HepG2 (cell line): ENCODE results near the gene FDPS. TPM values are rescaled to one million over a fixed set of nuclear protein-coding genes. Genes with fewer than 3 reads are reported as not detected.
A peak's percentile ranks its signal among the peaks of the same experiment; 100 is the strongest.

Experiments
- KAT2B ChIP-seq: fragments of 150-350 bp; IDR thresholded peaks from 2 replicates; pipeline ENCODE4 v1.6.1; 2014; ENCODE audit warnings: low read depth, low read length, borderline replicate concordance
- KDM4B ChIP-seq: sonication (generic); formaldehyde crosslinking; IDR thresholded peaks from 2 replicates; pipeline ENCODE4 v1.4.0; 2020; ENCODE audit warnings: missing genetic modification reagents
- NR2F6 ChIP-seq, 2 experiments: IDR thresholded peaks; 2 replicates each; pipeline ENCODE4 v1.6.1; 2016; ENCODE audit warnings: antibody characterized with exemption in 1 of 2, mild to moderate bottlenecking in 1 of 2
- POLR2G ChIP-seq: fragments of 200-400 bp; formaldehyde crosslinking; IDR thresholded peaks from 2 replicates; pipeline ENCODE4 v1.6.1; 2018; ENCODE audit warnings: mild to moderate bottlenecking, low read depth, low read length, moderate library complexity
- RFXANK ChIP-seq: IDR thresholded peaks from 2 replicates; pipeline ENCODE4 v1.6.1; 2016
- SOX13 ChIP-seq, 3 experiments: fragments of 450-650 bp in 1 of 3; sonication (generic) in 1 of 3; formaldehyde crosslinking in 1 of 3; IDR thresholded peaks in 2 of 3; conservative IDR thresholded peaks in 1 of 3; 2 replicates each; pipeline versions ENCODE4 v1.5.0 to v1.6.1; 2016 to 2020; ENCODE audit warnings: antibody characterized with exemption in 1 of 3, mild to moderate bottlenecking in 1 of 3, missing compliant biosample characterization in 1 of 3, missing genetic modification reagents in 1 of 3, moderate library complexity in 1 of 3
- THYN1 ChIP-seq: sonication (generic); formaldehyde crosslinking; IDR thresholded peaks from 2 replicates; pipeline ENCODE4 v1.8.1; 2023; ENCODE audit warnings: low read depth, mild to moderate bottlenecking, moderate library complexity, missing genetic modification reagents, borderline replicate concordance
- ZFP90 ChIP-seq: sonication (generic); formaldehyde crosslinking; IDR thresholded peaks from 2 replicates; pipeline ENCODE4 v1.8.0; 2022; ENCODE audit warnings: missing genetic modification reagents, mild to moderate bottlenecking, inconsistent platforms, borderline replicate concordance
- ZNF24 ChIP-seq: fragments of 450-650 bp; IDR thresholded peaks from 2 replicates; pipeline ENCODE4 v1.6.1; 2017; ENCODE audit warnings: antibody characterized with exemption, mild to moderate bottlenecking
- ZNF260 ChIP-seq: sonication (generic); formaldehyde crosslinking; IDR thresholded peaks from 2 replicates; pipeline ENCODE4 v1.4.0; 2020; ENCODE audit warnings: missing genetic modification reagents, low read depth, mild to moderate bottlenecking, borderline replicate concordance
- ZNF33A ChIP-seq: sonication (generic); formaldehyde crosslinking; IDR thresholded peaks from 2 replicates; pipeline ENCODE4 v1.5.1; 2020; ENCODE audit warnings: missing genetic modification reagents, mild to moderate bottlenecking, moderate library complexity, borderline replicate concordance
- ZNF383 ChIP-seq: sonication (generic); formaldehyde crosslinking; IDR thresholded peaks from 2 replicates; pipeline ENCODE4 v1.4.0; 2020; ENCODE audit warnings: missing genetic modification reagents, mild to moderate bottlenecking, borderline replicate concordance
- ZNF460 ChIP-seq: sonication (generic); formaldehyde crosslinking; IDR thresholded peaks from 2 replicates; pipeline ENCODE4 v1.5.1; 2020; ENCODE audit warnings: missing genetic modification reagents, mild to moderate bottlenecking, borderline replicate concordance
- ZNF549 ChIP-seq: sonication (generic); formaldehyde crosslinking; IDR thresholded peaks from 2 replicates; pipeline ENCODE4 v1.5.0; 2020; ENCODE audit warnings: missing genetic modification reagents
- ZNF660 ChIP-seq: sonication (generic); formaldehyde crosslinking; IDR thresholded peaks from 2 replicates; pipeline ENCODE4 v1.5.1; 2020; ENCODE audit warnings: mild to moderate bottlenecking, low read depth, missing genetic modification reagents, borderline replicate concordance
- ZNF878 ChIP-seq: sonication (generic); formaldehyde crosslinking; IDR thresholded peaks from 2 replicates; pipeline ENCODE4 v1.8.1; 2023; ENCODE audit warnings: mild to moderate bottlenecking, missing genetic modification reagents, moderate library complexity
- polyA plus RNA-seq, 8 experiments: library from polyadenylated mRNA; depleted of rRNA in 3 of 8; stranded (reverse) in 7 of 8; unstranded in 1 of 8; fragments of >200 nt; fragmentation: Illumina TruSeq in 4 of 8; extraction: Trizol in 4 of 8; gene quantifications; 2 replicates each; pipeline versions ENCODE4 v1.2.1 to v1.2.3, GENCODE V29; 2011 to 2016; ENCODE audit warnings: low read depth in 4 of 8, missing spikeins in 1 of 8, mixed read lengths in 1 of 8; ENCODE audit not compliant: insufficient read depth in 1 of 8
- total RNA-seq, 5 experiments: library from RNA; depleted of rRNA; stranded (reverse); fragments of >200 nt; fragmentation: Illumina TruSeq; extraction: Trizol; gene quantifications; 2 replicates each; pipeline ENCODE4 v1.2.3, GENCODE V29; 2016; ENCODE audit warnings: low read depth in 1 of 5
- TF ChIP-seq, protein P1 (sequence below): sonication (generic); formaldehyde crosslinking; IDR thresholded peaks from 2 replicates; pipeline ENCODE4 v1.5.0; 2020; ENCODE audit warnings: missing genetic modification reagents
- TF ChIP-seq, protein P2 (sequence below): fragments of 450-650 bp; IDR thresholded peaks from 2 replicates; pipeline ENCODE4 v1.6.1; 2016
- TF ChIP-seq, protein P3 (sequence below): sonication (generic); formaldehyde crosslinking; IDR thresholded peaks from 2 replicates; pipeline ENCODE4 v1.4.0; 2020; ENCODE audit warnings: mild to moderate bottlenecking, missing genetic modification reagents
- TF ChIP-seq, protein P4 (sequence below): sonication (generic); formaldehyde crosslinking; IDR thresholded peaks from 2 replicates; pipeline ENCODE4 v1.4.0; 2020; ENCODE audit warnings: mild to moderate bottlenecking, missing genetic modification reagents, borderline replicate concordance

The FDPS gene
- total and polyA plus RNA-seq, 2 of the 13 experiments (the other 11 are each of a cell fraction or from before 2014, with no cell fraction given): 264 to 519 TPM

DNA sequence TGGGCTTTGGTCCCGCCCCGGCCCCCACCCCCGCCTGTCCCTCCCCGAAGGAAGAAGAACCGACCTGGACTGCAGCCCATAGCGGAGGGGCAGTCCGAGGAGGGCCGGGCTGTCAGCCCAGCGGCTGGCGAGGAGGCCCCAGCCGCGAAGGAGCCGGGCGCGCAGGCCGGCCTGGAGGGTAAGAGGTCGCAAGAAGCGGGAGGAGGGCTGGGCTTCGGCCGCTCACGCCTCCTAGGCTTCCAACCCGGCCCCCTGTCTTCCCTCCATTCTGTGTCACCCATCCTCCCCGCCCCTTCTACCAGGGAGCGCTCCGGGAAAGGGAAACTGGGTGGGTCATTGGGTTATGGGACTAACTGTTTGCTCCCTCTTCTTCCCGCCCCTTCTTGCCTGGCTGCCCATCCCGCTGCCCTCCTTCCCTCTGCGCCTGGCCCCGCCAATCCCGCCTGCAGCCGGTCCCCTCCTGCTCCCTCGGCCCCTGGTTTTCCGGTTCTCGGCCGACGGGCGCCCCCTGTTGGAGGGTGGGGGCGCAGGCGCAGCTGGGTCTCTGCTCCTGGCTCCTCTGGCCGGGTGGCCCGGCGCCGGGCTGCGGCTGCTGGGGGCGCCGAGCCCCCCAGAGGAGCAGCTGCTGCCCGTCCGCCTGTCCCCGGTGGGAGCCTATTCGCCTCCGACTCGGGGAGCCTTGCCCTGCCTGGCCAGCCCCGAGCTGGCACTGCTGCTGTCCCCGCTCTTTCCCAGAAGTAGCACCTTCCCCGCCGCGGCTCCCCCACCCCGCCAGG is 14.5 kb downstream of the FDPS start (continued):
- no peak for TF ChIP-seq ZNF660 (CRISPR knock-in tag)
- no peak for TF ChIP-seq KDM4B (CRISPR knock-in tag)
- TF ChIP-seq ZNF549 (CRISPR knock-in tag): no peak
- TF ChIP-seq ZNF383 (CRISPR knock-in tag): no peak
- TF ChIP-seq ZNF260 (CRISPR knock-in tag): no peak
- no peak for TF ChIP-seq SOX13 (IDR thresholded peaks at IDR 0.05)
- peak in 1 of 2 experiments; percentile 21; a peak in 1 of 4 replicates for TF ChIP-seq SOX13 (CRISPR knock-in tag; conservative IDR thresholded peaks at IDR 0.05 in 1 of 2, IDR thresholded peaks at IDR 0.05 in 1 of 2)
- TF ChIP-seq THYN1 (CRISPR knock-in tag): no peak
- TF ChIP-seq, protein P1, sequence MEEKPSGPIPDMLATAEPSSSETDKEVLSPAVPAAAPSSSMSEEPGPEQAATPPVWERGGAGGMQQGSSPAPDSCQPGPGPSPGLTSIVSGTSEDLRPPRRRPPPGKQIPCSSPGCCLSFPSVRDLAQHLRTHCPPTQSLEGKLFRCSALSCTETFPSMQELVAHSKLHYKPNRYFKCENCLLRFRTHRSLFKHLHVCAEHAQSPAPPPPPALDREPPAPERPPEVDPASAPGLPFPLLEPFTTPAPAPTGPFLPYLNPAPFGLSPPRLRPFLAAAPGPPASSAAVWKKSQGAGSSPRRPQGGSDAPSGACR (CRISPR knock-in tag): no peak
- TF ChIP-seq ZNF878 (CRISPR knock-in tag): no peak
- TF ChIP-seq, protein P2, sequence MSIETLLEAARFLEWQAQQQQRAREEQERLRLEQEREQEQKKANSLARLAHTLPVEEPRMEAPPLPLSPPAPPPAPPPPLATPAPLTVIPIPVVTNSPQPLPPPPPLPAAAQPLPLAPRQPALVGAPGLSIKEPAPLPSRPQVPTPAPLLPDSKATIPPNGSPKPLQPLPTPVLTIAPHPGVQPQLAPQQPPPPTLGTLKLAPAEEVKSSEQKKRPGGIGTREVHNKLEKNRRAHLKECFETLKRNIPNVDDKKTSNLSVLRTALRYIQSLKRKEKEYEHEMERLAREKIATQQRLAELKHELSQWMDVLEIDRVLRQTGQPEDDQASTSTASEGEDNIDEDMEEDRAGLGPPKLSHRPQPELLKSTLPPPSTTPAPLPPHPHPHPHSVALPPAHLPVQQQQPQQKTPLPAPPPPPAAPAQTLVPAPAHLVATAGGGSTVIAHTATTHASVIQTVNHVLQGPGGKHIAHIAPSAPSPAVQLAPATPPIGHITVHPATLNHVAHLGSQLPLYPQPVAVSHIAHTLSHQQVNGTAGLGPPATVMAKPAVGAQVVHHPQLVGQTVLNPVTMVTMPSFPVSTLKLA: 0 out of 2 replicates have a peak, but pooled peaks have one; percentile 4
- no peak for TF ChIP-seq POLR2G
- TF ChIP-seq, protein P3, sequence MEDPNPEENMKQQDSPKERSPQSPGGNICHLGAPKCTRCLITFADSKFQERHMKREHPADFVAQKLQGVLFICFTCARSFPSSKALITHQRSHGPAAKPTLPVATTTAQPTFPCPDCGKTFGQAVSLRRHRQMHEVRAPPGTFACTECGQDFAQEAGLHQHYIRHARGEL (CRISPR knock-in tag): no peak
- no peak for TF ChIP-seq NR2F6 (IDR thresholded peaks at IDR 0.05)
- TF ChIP-seq NR2F6 (CRISPR knock-in tag; IDR thresholded peaks at IDR 0.05): peak; percentile 5; the same call in 1 of the 2 replicates
- TF ChIP-seq RFXANK (CRISPR knock-in tag): no peak
- peak; percentile 72; the same call in 1 of the 2 replicates for TF ChIP-seq ZFP90 (CRISPR knock-in tag)
- TF ChIP-seq ZNF24: no peak
- TF ChIP-seq ZNF33A: no peak
- TF ChIP-seq, protein P4, sequence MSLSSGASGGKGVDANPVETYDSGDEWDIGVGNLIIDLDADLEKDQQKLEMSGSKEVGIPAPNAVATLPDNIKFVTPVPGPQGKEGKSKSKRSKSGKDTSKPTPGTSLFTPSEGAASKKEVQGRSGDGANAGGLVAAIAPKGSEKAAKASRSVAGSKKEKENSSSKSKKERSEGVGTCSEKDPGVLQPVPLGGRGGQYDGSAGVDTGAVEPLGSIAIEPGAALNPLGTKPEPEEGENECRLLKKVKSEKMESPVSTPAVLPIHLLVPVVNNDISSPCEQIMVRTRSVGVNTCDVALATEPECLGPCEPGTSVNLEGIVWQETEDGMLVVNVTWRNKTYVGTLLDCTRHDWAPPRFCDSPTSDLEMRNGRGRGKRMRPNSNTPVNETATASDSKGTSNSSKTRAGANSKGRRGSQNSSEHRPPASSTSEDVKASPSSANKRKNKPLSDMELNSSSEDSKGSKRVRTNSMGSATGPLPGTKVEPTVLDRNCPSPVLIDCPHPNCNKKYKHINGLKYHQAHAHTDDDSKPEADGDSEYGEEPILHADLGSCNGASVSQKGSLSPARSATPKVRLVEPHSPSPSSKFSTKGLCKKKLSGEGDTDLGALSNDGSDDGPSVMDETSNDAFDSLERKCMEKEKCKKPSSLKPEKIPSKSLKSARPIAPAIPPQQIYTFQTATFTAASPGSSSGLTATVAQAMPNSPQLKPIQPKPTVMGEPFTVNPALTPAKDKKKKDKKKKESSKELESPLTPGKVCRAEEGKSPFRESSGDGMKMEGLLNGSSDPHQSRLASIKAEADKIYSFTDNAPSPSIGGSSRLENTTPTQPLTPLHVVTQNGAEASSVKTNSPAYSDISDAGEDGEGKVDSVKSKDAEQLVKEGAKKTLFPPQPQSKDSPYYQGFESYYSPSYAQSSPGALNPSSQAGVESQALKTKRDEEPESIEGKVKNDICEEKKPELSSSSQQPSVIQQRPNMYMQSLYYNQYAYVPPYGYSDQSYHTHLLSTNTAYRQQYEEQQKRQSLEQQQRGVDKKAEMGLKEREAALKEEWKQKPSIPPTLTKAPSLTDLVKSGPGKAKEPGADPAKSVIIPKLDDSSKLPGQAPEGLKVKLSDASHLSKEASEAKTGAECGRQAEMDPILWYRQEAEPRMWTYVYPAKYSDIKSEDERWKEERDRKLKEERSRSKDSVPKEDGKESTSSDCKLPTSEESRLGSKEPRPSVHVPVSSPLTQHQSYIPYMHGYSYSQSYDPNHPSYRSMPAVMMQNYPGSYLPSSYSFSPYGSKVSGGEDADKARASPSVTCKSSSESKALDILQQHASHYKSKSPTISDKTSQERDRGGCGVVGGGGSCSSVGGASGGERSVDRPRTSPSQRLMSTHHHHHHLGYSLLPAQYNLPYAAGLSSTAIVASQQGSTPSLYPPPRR (CRISPR knock-in tag): no peak
- TF ChIP-seq KAT2B: no peak
- no peak; the same call in 1 of the 2 replicates for TF ChIP-seq ZNF460 (CRISPR knock-in tag)
